Right atrium auricular region (tissue), 2 donors: ENCODE data around the gene PLAC8. TPM values are rescaled to one million over a fixed set of nuclear protein-coding genes. Genes with fewer than 3 reads are reported as not detected.

ENCODE experiments used
- DNase-seq: peaks from one replicate; pipeline ENCODE4 v3.0.0-alpha.2; 2019; ENCODE audit warnings: low spot score
- H3K27ac ChIP-seq, 2 donors: fragments of 200-600 bp; sonication (generic); 1 replicate in 1 of 2; 2 replicates in 1 of 2; pipeline ENCODE4 v1.5.1; 2016 to 2019
- H3K27me3 ChIP-seq, 2 donors: fragments of 200-600 bp; sonication (generic); one replicate each; pipeline versions ENCODE4 v1.5.1 to v1.6.0; 2017 to 2019
- H3K36me3 ChIP-seq: fragments of 200-600 bp; sonication (generic); one replicate; pipeline ENCODE4 v1.5.1; 2016
- H3K4me1 ChIP-seq, 2 donors: fragments of 200-600 bp; sonication (generic); one replicate each; pipeline versions ENCODE4 v1.5.1 to v1.6.0; 2017 to 2019
- H3K4me3 ChIP-seq, 2 donors: fragments of 200-600 bp; sonication (generic); 1 replicate in 1 of 2; 2 replicates in 1 of 2; pipeline ENCODE4 v1.5.1; 2017 to 2019; ENCODE audit warnings: mild to moderate bottlenecking in 1 of 2, moderate library complexity in 1 of 2
- H3K9me3 ChIP-seq, 2 donors: fragments of 200-600 bp; sonication (generic); one replicate each; pipeline ENCODE4 v1.5.1; 2019
- CTCF ChIP-seq, 2 donors: fragments of 200-600 bp; sonication (generic); IDR thresholded peaks; one replicate each; pipeline ENCODE4 v1.5.1; 2019; ENCODE audit warnings: antibody characterized with exemption in 2 of 2
- total RNA-seq, 2 donors: library from RNA; depleted of rRNA; stranded (reverse); fragments of >200 nt; gene quantifications; one replicate each; pipeline ENCODE4 v1.1.0, GENCODE V29; 2016

The PLAC8 gene
- total RNA-seq, 2 donors from 2014 or later: 0.48 to 2.1 TPM

GRCh38 chr4:83129264-83129663 is 14.7 kb upstream of the PLAC8 start:
- no peaks in the 10 kb centered on the region for H3K4me1 ChIP-seq
- no peaks in the 10 kb centered on the region for H3K9me3 ChIP-seq
- no peak for DNase-seq
- TF ChIP-seq CTCF (IDR thresholded peaks at IDR 0.05): no peak
- no peak overlapping the region for H3K4me3 ChIP-seq
- H3K27me3 ChIP-seq: no peaks in the 10 kb centered on the region
- H3K36me3 ChIP-seq: no peaks in the 10 kb centered on the region
- no peak overlapping the region for H3K27ac ChIP-seq

GRCh38 chr4:83128240-83128929 is 13.9 kb upstream of the PLAC8 start:
- Histone ChIP-seq H3K27ac (no peak overlapping the region), H3K27me3 (no peaks in the 10 kb centered on the region), H3K36me3 (no peaks in the 10 kb centered on the region), H3K4me1 (no peaks in the 10 kb centered on the region), H3K4me3 (no peak overlapping the region), H3K9me3 (no peaks in the 10 kb centered on the region)
- TF ChIP-seq CTCF (IDR thresholded peaks at IDR 0.05): no peak
- DNase-seq: no peak

- H3K27ac ChIP-seq: no peak overlapping the region
- no peak for TF ChIP-seq CTCF (IDR thresholded peaks at IDR 0.05)
- no peaks in the 10 kb centered on the region for H3K27me3 ChIP-seq
- no peaks in the 10 kb centered on the region for H3K36me3 ChIP-seq
- DNase-seq: no peak
- H3K4me1 ChIP-seq: no peaks in the 10 kb centered on the region
- no peak overlapping the region for H3K4me3 ChIP-seq
- peaks cover 0 to 5% of the 10 kb centered on the region in 2 donors for H3K9me3 ChIP-seq
These were observed 11.2 kb upstream of the PLAC8 start for GRCh38 chr4:83125738-83126141.

GRCh38 chr4:83124111-83124780 is 9.7 kb upstream of the PLAC8 start:
- Histone ChIP-seq H3K27ac (no peak overlapping the region), H3K36me3 (no peaks in the 10 kb centered on the region)
- no peak for TF ChIP-seq CTCF (IDR thresholded peaks at IDR 0.05)

GRCh38 chr4:83121246-83121645 is 6.7 kb upstream of the PLAC8 start:
- no peak for DNase-seq
- H3K27ac ChIP-seq: no peak overlapping the region
- no peaks in the 10 kb centered on the region for H3K4me1 ChIP-seq
- H3K36me3 ChIP-seq: no peaks in the 10 kb centered on the region
- peaks cover 0 to 5% of the 10 kb centered on the region in 2 donors for H3K9me3 ChIP-seq
- no peak overlapping the region for H3K4me3 ChIP-seq
- no peak for TF ChIP-seq CTCF (IDR thresholded peaks at IDR 0.05)
- no peaks in the 10 kb centered on the region for H3K27me3 ChIP-seq

More at GRCh38 chr4:83124111-83124780, 9.7 kb upstream of the PLAC8 start:
- DNase-seq: no peak
- no peaks in the 10 kb centered on the region for H3K27me3 ChIP-seq
- H3K4me1 ChIP-seq: no peaks in the 10 kb centered on the region
- peaks cover 0 to 5% of the 10 kb centered on the region in 2 donors for H3K9me3 ChIP-seq
- no peak overlapping the region for H3K4me3 ChIP-seq
